ENCODE results near the gene GJA1. TPM values are rescaled to one million over a fixed set of nuclear protein-coding genes. Genes with fewer than 3 reads are reported as not detected.

Gene GJA1
- total RNA-seq, 1 donor from 2014 or later, result not detected

GRCh38 chr6:121482751-121483150 lies 47.3 kb downstream of the GJA1 start:
- H3K4me1 Mint-ChIP-seq, result no peaks in the 10 kb centered on the region
- DNase-seq, result no peak
- H3K9me3 Mint-ChIP-seq, result no peaks in the 10 kb centered on the region
- intact Hi-C loops (cut with micrococcal nuclease), result no loop called here
- H3K27ac Mint-ChIP-seq, result no peak overlapping the region
- H3K36me3 Mint-ChIP-seq (ENCODE audit: low read depth), result no peaks in the 10 kb centered on the region
- no peaks in the 10 kb centered on the region for H3K27me3 Mint-ChIP-seq
- no peak overlapping the region for H3K4me3 Mint-ChIP-seq

- DNase-seq, result no peak
These were observed 49.9 kb downstream of the GJA1 start for GRCh38 chr6:121485359-121485811.

GRCh38 chr6:121491576-121491975 lies 56.1 kb downstream of the GJA1 start:
- Mint-ChIP-seq H3K9me3 (no peaks in the 10 kb centered on the region), H3K4me1 (no peaks in the 10 kb centered on the region), H3K27ac (no peak overlapping the region), H3K27me3 (no peaks in the 10 kb centered on the region), H3K4me3 (no peak overlapping the region), H3K36me3 (ENCODE audit: low read depth) (no peaks in the 10 kb centered on the region)
- DNase-seq, result no peak
- intact Hi-C loops (cut with micrococcal nuclease), result no loop called here

More at GRCh38 chr6:121485359-121485811, 49.9 kb downstream of the GJA1 start:
- Mint-ChIP-seq H3K27ac (no peak overlapping the region), H3K9me3 (no peaks in the 10 kb centered on the region), H3K27me3 (no peaks in the 10 kb centered on the region), H3K4me1 (no peaks in the 10 kb centered on the region), H3K4me3 (no peak overlapping the region), H3K36me3 (ENCODE audit: low read depth) (no peaks in the 10 kb centered on the region)
- intact Hi-C loops (cut with micrococcal nuclease), result no loop called here

GRCh38 chr6:121492536-121492935 lies 57.1 kb downstream of the GJA1 start:
- no peak overlapping the region for H3K27ac Mint-ChIP-seq
- no peaks in the 10 kb centered on the region for H3K4me1 Mint-ChIP-seq
- no peak for DNase-seq
- no peak overlapping the region for H3K4me3 Mint-ChIP-seq
- no peaks in the 10 kb centered on the region for H3K27me3 Mint-ChIP-seq
- intact Hi-C loops (cut with micrococcal nuclease), result no loop called here
- no peaks in the 10 kb centered on the region for H3K36me3 Mint-ChIP-seq (ENCODE audit: low read depth)
- no peaks in the 10 kb centered on the region for H3K9me3 Mint-ChIP-seq

- intact Hi-C loops (cut with micrococcal nuclease), result no loop called here
- Mint-ChIP-seq H3K4me1 (no peaks in the 10 kb centered on the region), H3K27ac (no peak overlapping the region), H3K27me3 (no peaks in the 10 kb centered on the region), H3K36me3 (ENCODE audit: low read depth) (no peaks in the 10 kb centered on the region), H3K9me3 (no peaks in the 10 kb centered on the region), H3K4me3 (no peak overlapping the region)
- no peak for DNase-seq
These were observed 62.5 kb downstream of the GJA1 start for GRCh38 chr6:121497970-121498375.

- no peak for DNase-seq
- Mint-ChIP-seq H3K36me3 (ENCODE audit: low read depth) (no peaks in the 10 kb centered on the region), H3K27me3 (no peaks in the 10 kb centered on the region), H3K27ac (no peak overlapping the region), H3K9me3 (no peaks in the 10 kb centered on the region), H3K4me1 (no peaks in the 10 kb centered on the region), H3K4me3 (no peak overlapping the region)
- intact Hi-C loops (cut with micrococcal nuclease), result no loop called here
These were observed 63.2 kb downstream of the GJA1 start for GRCh38 chr6:121498481-121499276.

Other genes with a start within 250 kb of the GJA1 start
- gene TBC1D32, start 101.2 kb upstream of the GJA1 start, total RNA-seq, result 7.6 and 8.1 TPM in 2 replicates